Measurements from ENCODE around the gene DCAF12. TPM values are rescaled to one million over a fixed set of nuclear protein-coding genes. Genes with fewer than 3 reads are reported as not detected.

The DCAF12 gene
- total RNA-seq, 2 donors from 2014 or later, result 35.0 to 37.0 TPM

- H3K4me1 ChIP-seq (ENCODE audit: control insufficient read depth, insufficient read depth, low read length), result no peaks in the 10 kb centered on the region
- H3K27ac Mint-ChIP-seq, result peak overlapping the region; percentile 72
- no peak overlapping the region for H3K9ac ChIP-seq (ENCODE audit: extremely low read depth, low read length, poor library complexity, severe bottlenecking)
- H3K36me3 Mint-ChIP-seq (ENCODE audit: low read depth), result peaks cover 62% of the 10 kb centered on the region
- no peaks in the 10 kb centered on the region for H3K4me1 Mint-ChIP-seq
- no peak for TF ChIP-seq CTCF (conservative IDR thresholded peaks at IDR 0.05)
- H3K9me3 Mint-ChIP-seq, result no peaks in the 10 kb centered on the region
- no peaks in the 10 kb centered on the region for H3K27me3 Mint-ChIP-seq (ENCODE audit: insufficient read depth)
- no peaks in the 10 kb centered on the region for H3K27me3 ChIP-seq (ENCODE audit: control insufficient read depth, insufficient read depth, low read length, poor library complexity, severe bottlenecking)
- H3K27ac ChIP-seq (ENCODE audit: low read depth, low read length), result no peak overlapping the region
- no peaks in the 10 kb centered on the region for H3K9me3 ChIP-seq (ENCODE audit: control insufficient read depth, low read length)
- no peak for DNase-seq
- no peak overlapping the region for H3K4me3 Mint-ChIP-seq
- 99 to 100% methylated on average over 7 to 10 of the region's 11 CpGs for WGBS, 2 experiments (ENCODE audit: insufficient coverage in 1 of 2, insufficient read length in 1 of 2)
- H3K4me3 ChIP-seq (ENCODE audit: low read length), result no peak overlapping the region
- H3K36me3 ChIP-seq (ENCODE audit: control insufficient read depth, insufficient read depth, low read length), result peaks cover 75% of the 10 kb centered on the region
These were observed 23.7 kb downstream of the DCAF12 start for GRCh38 chr9:34102796-34103195.

- H3K4me3 ChIP-seq (ENCODE audit: low read length), result no peak overlapping the region
- Mint-ChIP-seq H3K27me3 (ENCODE audit: insufficient read depth) (no peaks in the 10 kb centered on the region), H3K9me3 (no peaks in the 10 kb centered on the region), H3K4me1 (no peaks in the 10 kb centered on the region), H3K4me3 (no peak overlapping the region), H3K36me3 (ENCODE audit: low read depth) (peaks cover 60% of the 10 kb centered on the region), H3K27ac (no peak overlapping the region)
- H3K36me3 ChIP-seq (ENCODE audit: control insufficient read depth, insufficient read depth, low read length), result peaks cover 67% of the 10 kb centered on the region
- H3K4me1 ChIP-seq (ENCODE audit: control insufficient read depth, insufficient read depth, low read length), result no peaks in the 10 kb centered on the region
- no peak for DNase-seq
- H3K9me3 ChIP-seq (ENCODE audit: control insufficient read depth, low read length), result no peaks in the 10 kb centered on the region
- H3K27me3 ChIP-seq (ENCODE audit: control insufficient read depth, insufficient read depth, low read length, poor library complexity, severe bottlenecking), result no peaks in the 10 kb centered on the region
- 93 to 96% methylated on average over 4 to 5 of the region's 5 CpGs for WGBS, 2 experiments (ENCODE audit: insufficient coverage in 1 of 2, insufficient read length in 1 of 2)
- no peak for TF ChIP-seq CTCF (conservative IDR thresholded peaks at IDR 0.05)
- H3K27ac ChIP-seq (ENCODE audit: low read depth, low read length), result no peak overlapping the region
- no peak overlapping the region for H3K9ac ChIP-seq (ENCODE audit: extremely low read depth, low read length, poor library complexity, severe bottlenecking)
These were observed 28.2 kb downstream of the DCAF12 start for GRCh38 chr9:34098307-34098706.

- no peak overlapping the region for H3K4me3 ChIP-seq (ENCODE audit: low read length)
- peaks cover 68% of the 10 kb centered on the region for H3K36me3 ChIP-seq (ENCODE audit: control insufficient read depth, insufficient read depth, low read length)
- TF ChIP-seq CTCF (conservative IDR thresholded peaks at IDR 0.05), result no peak
- Mint-ChIP-seq H3K27ac (no peak overlapping the region), H3K4me3 (no peak overlapping the region), H3K9me3 (no peaks in the 10 kb centered on the region), H3K4me1 (no peaks in the 10 kb centered on the region), H3K27me3 (ENCODE audit: insufficient read depth) (no peaks in the 10 kb centered on the region), H3K36me3 (ENCODE audit: low read depth) (peaks cover 64% of the 10 kb centered on the region)
- H3K9me3 ChIP-seq (ENCODE audit: control insufficient read depth, low read length), result no peaks in the 10 kb centered on the region
- no peak overlapping the region for H3K9ac ChIP-seq (ENCODE audit: extremely low read depth, low read length, poor library complexity, severe bottlenecking)
- 93 to 100% methylated on average over 1 of the region's 1 CpG for WGBS, 2 experiments (ENCODE audit: insufficient coverage in 1 of 2, insufficient read length in 1 of 2)
- no peaks in the 10 kb centered on the region for H3K27me3 ChIP-seq (ENCODE audit: control insufficient read depth, insufficient read depth, low read length, poor library complexity, severe bottlenecking)
- no peaks in the 10 kb centered on the region for H3K4me1 ChIP-seq (ENCODE audit: control insufficient read depth, insufficient read depth, low read length)
- no peak for DNase-seq
- no peak overlapping the region for H3K27ac ChIP-seq (ENCODE audit: low read depth, low read length)
These were observed 28.6 kb downstream of the DCAF12 start for GRCh38 chr9:34097865-34098264.
